ENCODE results near the gene FBXO10. TPM values are rescaled to one million over a fixed set of nuclear protein-coding genes. Genes with fewer than 3 reads are reported as not detected.

The FBXO10 gene
- total RNA-seq, 1 donor from 2014 or later: 22.0 TPM

- no peak for DNase-seq (ENCODE audit: low spot score, unreplicated experiment)
- Mint-ChIP-seq H3K4me3 (ENCODE audit: low read depth) (no peak overlapping the region), H3K4me1 (ENCODE audit: low read depth) (no peaks in the 10 kb centered on the region), H3K9me3 (ENCODE audit: low read depth) (no peaks in the 10 kb centered on the region), H3K27me3 (no peaks in the 10 kb centered on the region), H3K36me3 (ENCODE audit: insufficient read depth) (peaks cover 23% of the 10 kb centered on the region), H3K27ac (peak overlapping the region; percentile 24)
- TF ChIP-seq CTCF (IDR thresholded peaks at IDR 0.05; ENCODE audit: unreplicated experiment): no peak
These were observed 53.2 kb downstream of the FBXO10 start for GRCh38 chr9:37522971-37523370.

- no peak for TF ChIP-seq CTCF (IDR thresholded peaks at IDR 0.05; ENCODE audit: unreplicated experiment)
- no peaks in the 10 kb centered on the region for H3K9me3 Mint-ChIP-seq (ENCODE audit: low read depth)
- H3K4me1 Mint-ChIP-seq (ENCODE audit: low read depth): no peaks in the 10 kb centered on the region
- H3K4me3 Mint-ChIP-seq (ENCODE audit: low read depth): no peak overlapping the region
- peaks cover 17% of the 10 kb centered on the region for H3K36me3 Mint-ChIP-seq (ENCODE audit: insufficient read depth)
- no peak overlapping the region for H3K27ac Mint-ChIP-seq
- no peak for DNase-seq (ENCODE audit: low spot score, unreplicated experiment)
- H3K27me3 Mint-ChIP-seq: no peaks in the 10 kb centered on the region
These were observed 55.1 kb downstream of the FBXO10 start for GRCh38 chr9:37521111-37521510.

GRCh38 chr9:37520641-37521040 is 55.5 kb downstream of the FBXO10 start:
- TF ChIP-seq CTCF (IDR thresholded peaks at IDR 0.05; ENCODE audit: unreplicated experiment): peak; percentile 11
- no peaks in the 10 kb centered on the region for H3K27me3 Mint-ChIP-seq
- peaks cover 17% of the 10 kb centered on the region for H3K36me3 Mint-ChIP-seq (ENCODE audit: insufficient read depth)
- no peaks in the 10 kb centered on the region for H3K9me3 Mint-ChIP-seq (ENCODE audit: low read depth)
- no peak overlapping the region for H3K4me3 Mint-ChIP-seq (ENCODE audit: low read depth)
- H3K27ac Mint-ChIP-seq: no peak overlapping the region
- H3K4me1 Mint-ChIP-seq (ENCODE audit: low read depth): no peaks in the 10 kb centered on the region
- DNase-seq (ENCODE audit: low spot score, unreplicated experiment): no peak

- Mint-ChIP-seq H3K27me3 (no peaks in the 10 kb centered on the region), H3K4me3 (ENCODE audit: low read depth) (no peak overlapping the region), H3K36me3 (ENCODE audit: insufficient read depth) (peaks cover 13% of the 10 kb centered on the region), H3K4me1 (ENCODE audit: low read depth) (no peaks in the 10 kb centered on the region), H3K27ac (no peak overlapping the region), H3K9me3 (ENCODE audit: low read depth) (no peaks in the 10 kb centered on the region)
- DNase-seq (ENCODE audit: low spot score, unreplicated experiment): no peak
- TF ChIP-seq CTCF (IDR thresholded peaks at IDR 0.05; ENCODE audit: unreplicated experiment): no peak
These were observed 58.3 kb downstream of the FBXO10 start for GRCh38 chr9:37517923-37518322.

GRCh38 chr9:37515620-37516258 is 60.4 kb downstream of the FBXO10 start:
- no peak overlapping the region for H3K4me3 Mint-ChIP-seq (ENCODE audit: low read depth)
- no peaks in the 10 kb centered on the region for H3K9me3 Mint-ChIP-seq (ENCODE audit: low read depth)
- no peaks in the 10 kb centered on the region for H3K4me1 Mint-ChIP-seq (ENCODE audit: low read depth)
- no peak for TF ChIP-seq CTCF (IDR thresholded peaks at IDR 0.05; ENCODE audit: unreplicated experiment)
- H3K27me3 Mint-ChIP-seq: no peaks in the 10 kb centered on the region
- peaks cover 10% of the 10 kb centered on the region for H3K36me3 Mint-ChIP-seq (ENCODE audit: insufficient read depth)
- H3K27ac Mint-ChIP-seq: no peak overlapping the region
- no peak for DNase-seq (ENCODE audit: low spot score, unreplicated experiment)

Measured in progenitor cell of endocrine pancreas (in vitro differentiated cells).